IMR-90 (cell line): ENCODE measurements around the gene FBRSL1. TPM values are rescaled to one million over a fixed set of nuclear protein-coding genes. Genes with fewer than 3 reads are reported as not detected.

Experiments used
- ATAC-seq: fragments of 200-7000 bp; cut with Tn5 transposase; 2 replicates; pipeline ENCODE4 v1.9.1; 2020; ENCODE audit warnings: low read depth, mild to moderate bottlenecking, moderate library complexity
- BruUV-seq: library from RNA; stranded (reverse); fragments of 400-500 nt; replicated peaks from 2 replicates; lab custom pipeline; 2021; lab: Mats Ljungman, UMichigan
- CTCF ChIA-PET: fragments of 300-600 bp; formaldehyde crosslinking; extraction: SDS; loops from one replicate; lab custom pipeline; 2021; ENCODE audit warnings: antibody characterized with exemption; lab: Yijun Ruan, JAX
- POLR2A ChIA-PET: fragments of 300-600 bp; sonication (Branson Sonifier 250); formaldehyde crosslinking; loops from one replicate; lab custom pipeline; 2022; ENCODE audit warnings: antibody characterized with exemption; ENCODE audit not compliant: unreplicated experiment; lab: Charles Lee
- DNase-seq: peaks from one replicate; pipeline ENCODE4 v3.0.0; 2013
- H2AFZ ChIP-seq: replicated peaks from 2 replicates; pipeline ENCODE3; 2013; ENCODE audit warnings: low read length, mild to moderate bottlenecking; ENCODE audit not compliant: poor library complexity
- H2AK5ac ChIP-seq: 2 replicates; pipeline ENCODE4 v1.6.1; 2013; ENCODE audit warnings: low read depth, low read length, inconsistent platforms
- H2AK9ac ChIP-seq: replicated peaks from 2 replicates; pipeline ENCODE3; 2013; ENCODE audit warnings: mild to moderate bottlenecking, low read depth, low read length, moderate library complexity; ENCODE audit not compliant: poor library complexity
- H2BK120ac ChIP-seq: 2 replicates; pipeline ENCODE4 v1.6.1; 2013; ENCODE audit warnings: low read depth, low read length, inconsistent platforms
- H2BK15ac ChIP-seq: 3 replicates; pipeline ENCODE4 v1.6.1; 2013; ENCODE audit warnings: low read depth, low read length, inconsistent platforms
- H2BK20ac ChIP-seq: 2 replicates; pipeline ENCODE4 v1.6.1; 2013; ENCODE audit warnings: low read depth, mild to moderate bottlenecking, inconsistent platforms, low read length, moderate library complexity
- H2BK5ac ChIP-seq: 2 replicates; pipeline ENCODE4 v1.6.1; 2013; ENCODE audit warnings: mild to moderate bottlenecking, low read depth, low read length, inconsistent platforms; ENCODE audit not compliant: poor library complexity, severe bottlenecking
- H3K14ac ChIP-seq: replicated peaks from 2 replicates; pipeline ENCODE4 v1.6.1; 2013; ENCODE audit warnings: low read depth, low read length, inconsistent platforms
- H3K18ac ChIP-seq: 2 replicates; pipeline ENCODE4 v1.6.1; 2013; ENCODE audit warnings: low read depth, low read length, control low read depth
- H3K23ac ChIP-seq: 2 replicates; pipeline ENCODE4 v1.6.1; 2013; ENCODE audit warnings: low read depth, low read length, inconsistent platforms
- H3K27ac ChIP-seq: 2 replicates; pipeline ENCODE4 v1.5.1; 2013; ENCODE audit warnings: mild to moderate bottlenecking, control low read depth, low read length; ENCODE audit not compliant: insufficient read depth
- H3K27me3 ChIP-seq: 2 replicates; pipeline ENCODE4 v1.6.1; 2013; ENCODE audit warnings: low read length; ENCODE audit not compliant: control insufficient read depth, insufficient read depth
- H3K36me3 ChIP-seq: 2 replicates; pipeline ENCODE4 v1.6.1; 2013; ENCODE audit warnings: low read length, mixed read lengths; ENCODE audit not compliant: control insufficient read depth, insufficient read depth
- H3K4ac ChIP-seq: 2 replicates; pipeline ENCODE4 v1.6.1; 2013; ENCODE audit warnings: low read depth, low read length, inconsistent platforms
- H3K4me1 ChIP-seq: 2 replicates; pipeline ENCODE4 v1.6.1; 2013; ENCODE audit warnings: low read length, mixed read lengths; ENCODE audit not compliant: control insufficient read depth, insufficient read depth
- H3K4me2 ChIP-seq: 2 replicates; pipeline ENCODE4 v1.6.1; 2013; ENCODE audit warnings: low read depth, mild to moderate bottlenecking, control low read depth, low read length, moderate library complexity
- H3K4me3 ChIP-seq: 2 replicates; pipeline ENCODE4 v1.5.1; 2013; ENCODE audit warnings: low read depth, mild to moderate bottlenecking, control low read depth, low read length, moderate library complexity; ENCODE audit not compliant: insufficient read depth
- H3K56ac ChIP-seq: 2 replicates; pipeline ENCODE4 v1.6.1; 2013; ENCODE audit warnings: low read length, inconsistent platforms; ENCODE audit not compliant: insufficient read depth; ENCODE audit errors: extremely low read depth
- H3K79me1 ChIP-seq, 2 experiments: 2 replicates each; pipeline ENCODE4 v1.6.1; 2013; ENCODE audit warnings: low read length in 2 of 2, inconsistent platforms in 1 of 2, low read depth in 1 of 2
- H3K9ac ChIP-seq: 2 replicates; pipeline ENCODE4 v1.6.1; 2013; ENCODE audit warnings: low read depth, low read length, control low read depth
- H3K9me1 ChIP-seq: 2 replicates; pipeline ENCODE4 v1.6.1; 2013; ENCODE audit warnings: low read length, inconsistent platforms; ENCODE audit not compliant: insufficient read depth
- H3K9me3 ChIP-seq: 2 replicates; pipeline ENCODE4 v1.6.1; 2013; ENCODE audit warnings: low read length; ENCODE audit not compliant: control insufficient read depth, insufficient read depth
- H4K20me1 ChIP-seq: 2 replicates; pipeline ENCODE4 v1.6.1; 2013; ENCODE audit warnings: low read length, inconsistent platforms; ENCODE audit not compliant: insufficient read depth
- H4K5ac ChIP-seq: 2 replicates; pipeline ENCODE4 v1.6.1; 2013; ENCODE audit warnings: mild to moderate bottlenecking, low read depth, low read length, control low read depth
- H4K8ac ChIP-seq, 2 experiments: 2 replicates each; pipeline ENCODE4 v1.6.1; 2013; ENCODE audit warnings: low read depth in 2 of 2, low read length in 2 of 2, control low read depth in 1 of 2, inconsistent platforms in 1 of 2
- H4K91ac ChIP-seq: 2 replicates; pipeline ENCODE4 v1.6.1; 2013; ENCODE audit warnings: low read depth, low read length, inconsistent platforms; ENCODE audit not compliant: insufficient read depth
- BHLHE40 ChIP-seq: fragments of 150-350 bp; IDR thresholded peaks from 2 replicates; pipeline ENCODE4 v1.6.1; 2016; ENCODE audit warnings: mild to moderate bottlenecking, low read depth, low read length
- MAFK ChIP-seq: IDR thresholded peaks from 2 replicates; pipeline ENCODE4 v1.6.1; 2012; ENCODE audit warnings: low read depth, low read length, improper control_type of control experiment
- MAZ ChIP-seq: IDR thresholded peaks from 2 replicates; pipeline ENCODE4 v1.6.1; 2012; ENCODE audit warnings: low read depth, mild to moderate bottlenecking, low read length, improper control_type of control experiment, moderate library complexity, borderline replicate concordance
- RCOR1 ChIP-seq: IDR thresholded peaks from 2 replicates; pipeline ENCODE4 v1.6.1; 2012; ENCODE audit warnings: mild to moderate bottlenecking, low read length, improper control_type of control experiment; ENCODE audit not compliant: insufficient replicate concordance
- WGBS, 2 experiments: methylation state at CpG; one replicate each; pipeline versions ENCODE4 v1.1.5 to v1.1.7; 2013; ENCODE audit warnings: missing lambda C conversion rate in 2 of 2; ENCODE audit not compliant: insufficient read length in 1 of 2; ENCODE audit errors: extremely low coverage in 2 of 2; 5-methylcytosine and 5-hydroxymethylcytosine counted together
- dilution Hi-C: fragments of 300-500 bp; cut with HindIII; formaldehyde crosslinking; loops from one replicate; pipeline ENCODE4 v1.14.3; 2018; ENCODE audit warnings: low sequenced_read_pairs; ENCODE audit not compliant: unreplicated experiment
- in situ Hi-C: fragments of 300-500 bp; cut with MboI; formaldehyde crosslinking; loops from 3 replicates; pipeline ENCODE4 v1.14.3; 2019; ENCODE audit warnings: low sequenced_read_pairs, inconsistent platforms, mixed read lengths
- intact Hi-C: fragments of 100-400 bp; cut with micrococcal nuclease; formaldehyde crosslinking; loops from 2 replicates; pipeline ENCODE4 v1.10.0; 2022
- polyA plus RNA-seq, 3 experiments: library from polyadenylated mRNA; depleted of rRNA; stranded (reverse); fragments of >200 nt; gene quantifications; 2 replicates each; pipeline ENCODE4 v1.2.3, GENCODE V29; 2012; ENCODE audit warnings: low replicate concordance in 1 of 3
- total RNA-seq: library from RNA; depleted of rRNA; stranded (reverse); fragments of >200 nt; gene quantifications from 2 replicates; pipeline ENCODE4 v1.2.3, GENCODE V29; 2012
- TF ChIP-seq, protein P1 (sequence below): conservative IDR thresholded peaks from 2 replicates; pipeline ENCODE4 v1.5.1; 2012; ENCODE audit warnings: mild to moderate bottlenecking, low read depth, low read length, improper control_type of control experiment
- TF ChIP-seq, protein P2 (sequence below): fragments of 150-350 bp; IDR thresholded peaks from 2 replicates; pipeline ENCODE4 v1.6.1; 2016; ENCODE audit warnings: low read depth, mild to moderate bottlenecking, low read length, moderate library complexity, borderline replicate concordance

Gene FBRSL1
- total and polyA plus RNA-seq, 2 of the 4 experiments (the other 2 are of a cell fraction): 0.36 to 10.8 TPM

DNA sequence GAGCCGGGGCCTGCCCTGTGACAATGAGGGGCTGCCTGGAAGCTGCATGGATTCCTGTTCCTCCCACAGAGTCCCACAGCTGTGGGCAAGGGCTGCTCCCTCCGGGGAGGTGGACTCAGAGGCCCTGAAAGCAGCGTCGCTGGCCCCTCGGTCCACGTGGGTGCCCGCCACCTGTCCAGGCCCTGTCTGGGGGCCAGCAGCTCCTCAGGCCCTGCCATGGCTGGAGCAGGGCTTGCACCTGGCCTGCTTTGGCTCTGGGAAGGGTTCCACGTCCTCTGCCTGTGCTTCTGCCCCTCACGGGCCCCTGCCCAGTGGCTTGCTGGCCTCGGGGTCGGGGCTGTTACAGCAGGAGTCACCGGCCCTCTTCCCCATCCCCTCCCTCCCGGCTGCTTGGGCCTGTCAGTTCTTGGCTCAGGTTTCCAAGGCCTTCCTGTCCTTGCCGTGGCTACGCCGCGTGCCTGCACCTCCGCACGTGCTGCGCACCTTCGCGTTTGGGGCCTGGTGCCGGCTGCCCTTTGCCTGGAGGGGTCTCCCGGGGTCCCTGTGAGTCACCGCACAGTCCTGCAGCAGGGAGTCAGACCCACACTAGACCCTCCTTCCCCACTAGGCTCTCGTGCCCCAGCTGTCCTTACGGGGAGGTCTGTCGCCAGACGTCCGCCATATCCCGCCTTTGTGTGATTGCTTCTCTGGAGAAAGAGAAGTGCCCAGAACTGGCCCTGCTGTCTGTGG lies 5.8 kb downstream of the FBRSL1 start:
- no peak overlapping the region for H3K4me3 ChIP-seq
- H3K23ac ChIP-seq: no peak overlapping the region
- ATAC-seq: no peak
- DNase-seq: no peak
- BruUV-seq: no TSS peak
- peaks cover 13% of the 10 kb centered on the region; the same call in 1 of the 2 replicates for H3K4me1 ChIP-seq
- H3K56ac ChIP-seq: no peak overlapping the region
- H3K36me3 ChIP-seq: 0 out of 2 replicates have a peak, but pooled peaks cover 1% of the 10 kb centered on the region
- no peak overlapping the region for H2AFZ ChIP-seq
- H2BK5ac ChIP-seq: no peak overlapping the region
- H3K9me1 ChIP-seq: no peaks in the 10 kb centered on the region
- CTCF ChIA-PET: no interaction called here
- dilution Hi-C loops (no loop called here), in situ Hi-C loops (no loop called here), intact Hi-C loops (no loop called here)
- no peak overlapping the region for H2AK9ac ChIP-seq
- peaks cover 99% of the 10 kb centered on the region for H4K20me1 ChIP-seq
- H3K27me3 ChIP-seq: no peaks in the 10 kb centered on the region
- H4K5ac ChIP-seq: no peak overlapping the region
- H3K4ac ChIP-seq: no peak overlapping the region
- H2BK15ac ChIP-seq: no peak overlapping the region
- no peak overlapping the region for H4K91ac ChIP-seq
- no peak overlapping the region for H2AK5ac ChIP-seq
- H3K4me2 ChIP-seq: no peak overlapping the region
- no peak overlapping the region for H4K8ac ChIP-seq
- H3K9ac ChIP-seq: no peak overlapping the region
- no peak overlapping the region for H3K27ac ChIP-seq
- H3K79me1 ChIP-seq: peaks cover 15 to 70% of the 10 kb centered on the region in 2 experiments
- POLR2A ChIA-PET: no interaction called here
- WGBS, 2 experiments: 78% methylated on average over 15 of the region's 31 CpGs; no CpG with 5 or more reads in 1 of the 2 experiments
- no peak overlapping the region for H2BK120ac ChIP-seq
- no peak overlapping the region for H3K14ac ChIP-seq
- TF ChIP-seq, protein P1, sequence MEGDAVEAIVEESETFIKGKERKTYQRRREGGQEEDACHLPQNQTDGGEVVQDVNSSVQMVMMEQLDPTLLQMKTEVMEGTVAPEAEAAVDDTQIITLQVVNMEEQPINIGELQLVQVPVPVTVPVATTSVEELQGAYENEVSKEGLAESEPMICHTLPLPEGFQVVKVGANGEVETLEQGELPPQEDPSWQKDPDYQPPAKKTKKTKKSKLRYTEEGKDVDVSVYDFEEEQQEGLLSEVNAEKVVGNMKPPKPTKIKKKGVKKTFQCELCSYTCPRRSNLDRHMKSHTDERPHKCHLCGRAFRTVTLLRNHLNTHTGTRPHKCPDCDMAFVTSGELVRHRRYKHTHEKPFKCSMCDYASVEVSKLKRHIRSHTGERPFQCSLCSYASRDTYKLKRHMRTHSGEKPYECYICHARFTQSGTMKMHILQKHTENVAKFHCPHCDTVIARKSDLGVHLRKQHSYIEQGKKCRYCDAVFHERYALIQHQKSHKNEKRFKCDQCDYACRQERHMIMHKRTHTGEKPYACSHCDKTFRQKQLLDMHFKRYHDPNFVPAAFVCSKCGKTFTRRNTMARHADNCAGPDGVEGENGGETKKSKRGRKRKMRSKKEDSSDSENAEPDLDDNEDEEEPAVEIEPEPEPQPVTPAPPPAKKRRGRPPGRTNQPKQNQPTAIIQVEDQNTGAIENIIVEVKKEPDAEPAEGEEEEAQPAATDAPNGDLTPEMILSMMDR: no peak
- TF ChIP-seq, protein P2, sequence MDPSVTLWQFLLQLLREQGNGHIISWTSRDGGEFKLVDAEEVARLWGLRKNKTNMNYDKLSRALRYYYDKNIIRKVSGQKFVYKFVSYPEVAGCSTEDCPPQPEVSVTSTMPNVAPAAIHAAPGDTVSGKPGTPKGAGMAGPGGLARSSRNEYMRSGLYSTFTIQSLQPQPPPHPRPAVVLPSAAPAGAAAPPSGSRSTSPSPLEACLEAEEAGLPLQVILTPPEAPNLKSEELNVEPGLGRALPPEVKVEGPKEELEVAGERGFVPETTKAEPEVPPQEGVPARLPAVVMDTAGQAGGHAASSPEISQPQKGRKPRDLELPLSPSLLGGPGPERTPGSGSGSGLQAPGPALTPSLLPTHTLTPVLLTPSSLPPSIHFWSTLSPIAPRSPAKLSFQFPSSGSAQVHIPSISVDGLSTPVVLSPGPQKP: no peak
- TF ChIP-seq MAZ (no peak), RCOR1 (no peak), BHLHE40 (no peak), MAFK (no peak)
- no peak overlapping the region for H2BK20ac ChIP-seq
- no peak overlapping the region for H3K18ac ChIP-seq
- no peaks in the 10 kb centered on the region for H3K9me3 ChIP-seq
